GM23338 (cell line): ENCODE results near the gene STAT1. TPM values are rescaled to one million over a fixed set of nuclear protein-coding genes. Genes with fewer than 3 reads are reported as not detected.

ENCODE experiments used
- ATAC-seq: fragments of 200-7000 bp; cut with Tn5 transposase; 3 replicates; pipeline ENCODE4 v1.9.1; 2020
- DNase-seq: peaks from one replicate; pipeline ENCODE4 v3.0.0-alpha.2; 2015; ENCODE audit warnings: low spot score
- H2AFZ ChIP-seq: fragments of 200-600 bp; sonication (generic); 2 replicates; pipeline ENCODE4 v1.8.0; 2016; ENCODE audit warnings: antibody characterized with exemption, mild to moderate bottlenecking, moderate library complexity
- H3F3A ChIP-seq: fragments of 200-600 bp; sonication (generic); replicated peaks from 2 replicates; pipeline ENCODE4 v1.8.0; 2017; ENCODE audit warnings: antibody characterized with exemption, mixed run types, low read depth
- H3K27ac ChIP-seq: fragments of 200-600 bp; sonication (generic); 2 replicates; pipeline ENCODE4 v1.6.1; 2016; ENCODE audit warnings: low read depth
- H3K27me3 ChIP-seq: fragments of 200-600 bp; sonication (generic); 2 replicates; pipeline ENCODE4 v1.8.0; 2016; ENCODE audit warnings: mild to moderate bottlenecking, mixed run types, moderate library complexity; ENCODE audit not compliant: insufficient read depth
- H3K36me3 ChIP-seq: fragments of 200-600 bp; sonication (generic); 2 replicates; pipeline ENCODE4 v1.8.0; 2016; ENCODE audit warnings: mild to moderate bottlenecking; ENCODE audit not compliant: insufficient read depth
- H3K4me1 ChIP-seq: fragments of 200-600 bp; sonication (generic); 2 replicates; pipeline ENCODE4 v1.8.0; 2016; ENCODE audit warnings: mild to moderate bottlenecking, moderate library complexity; ENCODE audit not compliant: insufficient read depth
- H3K4me2 ChIP-seq: fragments of 200-600 bp; sonication (generic); 2 replicates; pipeline ENCODE4 v1.7.1; 2017; ENCODE audit warnings: mixed run types
- H3K4me3 ChIP-seq: fragments of 200-600 bp; sonication (generic); 2 replicates; pipeline ENCODE4 v1.6.1; 2016; ENCODE audit warnings: mixed run types
- H3K79me2 ChIP-seq: fragments of 200-600 bp; sonication (generic); replicated peaks from 2 replicates; pipeline ENCODE4 v1.8.0; 2017; ENCODE audit warnings: mild to moderate bottlenecking; ENCODE audit not compliant: insufficient read depth
- H3K9me2 ChIP-seq: fragments of 200-600 bp; sonication (generic); 2 replicates; pipeline ENCODE4 v1.8.0; 2017; ENCODE audit not compliant: insufficient read depth
- H4K20me1 ChIP-seq: fragments of 200-600 bp; sonication (generic); replicated peaks from 2 replicates; pipeline ENCODE4 v1.8.0; 2017; ENCODE audit warnings: mild to moderate bottlenecking; ENCODE audit not compliant: insufficient read depth
- H3K27ac Mint-ChIP-seq: 2 replicates; pipeline ENCODE4 v1.8.0; 2020; ENCODE audit warnings: inconsistent platforms, mild to moderate bottlenecking, moderate library complexity, mixed read lengths
- H3K27me3 Mint-ChIP-seq: 3 replicates; pipeline ENCODE4 v1.8.0; 2022; ENCODE audit warnings: low read depth, mild to moderate bottlenecking, moderate library complexity, mixed read lengths, inconsistent platforms; ENCODE audit not compliant: insufficient read depth, poor library complexity
- H3K36me3 Mint-ChIP-seq: 3 replicates; pipeline ENCODE4 v1.8.0; 2021; ENCODE audit warnings: low read depth, mild to moderate bottlenecking, inconsistent platforms, moderate library complexity, mixed read lengths
- H3K4me1 Mint-ChIP-seq: 3 replicates; pipeline ENCODE4 v1.8.0; 2020; ENCODE audit warnings: mild to moderate bottlenecking, inconsistent platforms, mixed read lengths
- H3K4me3 Mint-ChIP-seq: 3 replicates; pipeline ENCODE4 v1.8.0; 2021; ENCODE audit warnings: moderate library complexity, mild to moderate bottlenecking, inconsistent platforms, mixed read lengths
- H3K9me3 Mint-ChIP-seq: 3 replicates; pipeline ENCODE4 v1.8.0; 2020; ENCODE audit warnings: moderate library complexity, mild to moderate bottlenecking, inconsistent platforms, mixed read lengths
- EZH2phosphoT487 ChIP-seq: fragments of 200-600 bp; sonication (generic); IDR thresholded peaks from one replicate; pipeline ENCODE4 v1.8.1; 2018; ENCODE audit warnings: antibody characterized with exemption; ENCODE audit not compliant: unreplicated experiment
- NANOG ChIP-seq: IDR thresholded peaks from 2 replicates; pipeline ENCODE4 v1.6.1; 2016; ENCODE audit warnings: antibody characterized with exemption, borderline replicate concordance
- POLR2AphosphoS5 ChIP-seq: IDR thresholded peaks from 2 replicates; pipeline ENCODE4 v1.6.1; 2016; ENCODE audit warnings: antibody characterized with exemption, low read depth
- STAT1 ChIP-seq: IDR thresholded peaks from one replicate; pipeline ENCODE4 v1.6.1; 2016; ENCODE audit warnings: antibody characterized with exemption; ENCODE audit not compliant: unreplicated experiment
- ZNF114 ChIP-seq: fragments of 250-450 bp; sonication (Bioruptor Pico); IDR thresholded peaks from 2 replicates; pipeline ENCODE4 v1.5.0; 2020; ENCODE audit warnings: mild to moderate bottlenecking, moderate library complexity
- polyA plus RNA-seq: library from polyadenylated mRNA; unstranded; fragments of >200 nt; fragmentation: Nextera tagmentation; extraction: Ambion mirVana; gene quantifications from 2 replicates; pipeline ENCODE4 v1.2.1, GENCODE V29; 2016
- total RNA-seq: library from RNA; depleted of rRNA; stranded (reverse); fragments of >200 nt; shearing (Covaris generic); gene quantifications from 2 replicates; pipeline ENCODE4 v1.2.3, GENCODE V29; 2014
- TF ChIP-seq, protein P1 (sequence below): IDR thresholded peaks from one replicate; pipeline ENCODE4 v1.6.1; 2018; ENCODE audit warnings: antibody characterized with exemption; ENCODE audit not compliant: unreplicated experiment
- TF ChIP-seq, protein P2 (sequence below), 2 experiments: fragments of 200-600 bp in 1 of 2; sonication (generic) in 1 of 2; conservative IDR thresholded peaks; 2 replicates each; pipeline versions ENCODE4 v1.5.1 to v1.6.1; 2016 to 2017; ENCODE audit warnings: antibody characterized with exemption in 2 of 2, low read depth in 2 of 2, mild to moderate bottlenecking in 2 of 2, moderate library complexity in 1 of 2
- TF ChIP-seq, protein P3 (sequence below): fragments of 250-450 bp; sonication (Bioruptor Pico); IDR thresholded peaks from 2 replicates; pipeline ENCODE4 v1.5.0; 2020; ENCODE audit warnings: mild to moderate bottlenecking, moderate library complexity

STAT1 gene
- total and polyA plus RNA-seq, 2 experiments from 2014 or later = 15.1 to 47.4 TPM

GRCh38 chr2:190942697-190943096 is 71.3 kb downstream of the STAT1 start:
- H3K4me1 Mint-ChIP-seq = peaks cover 24% of the 10 kb centered on the region; the same call in 2 of the 3 replicates
- H3K27me3 ChIP-seq = no peaks in the 10 kb centered on the region
- H3K27ac ChIP-seq = no peak overlapping the region
- DNase-seq (no peak), ATAC-seq (no peak)
- TF ChIP-seq NANOG (no peak), STAT1 (no peak), POLR2AphosphoS5 (no peak), ZNF114 (CRISPR knock-in tag) (no peak), EZH2phosphoT487 (no peak)
- TF ChIP-seq, protein P1, sequence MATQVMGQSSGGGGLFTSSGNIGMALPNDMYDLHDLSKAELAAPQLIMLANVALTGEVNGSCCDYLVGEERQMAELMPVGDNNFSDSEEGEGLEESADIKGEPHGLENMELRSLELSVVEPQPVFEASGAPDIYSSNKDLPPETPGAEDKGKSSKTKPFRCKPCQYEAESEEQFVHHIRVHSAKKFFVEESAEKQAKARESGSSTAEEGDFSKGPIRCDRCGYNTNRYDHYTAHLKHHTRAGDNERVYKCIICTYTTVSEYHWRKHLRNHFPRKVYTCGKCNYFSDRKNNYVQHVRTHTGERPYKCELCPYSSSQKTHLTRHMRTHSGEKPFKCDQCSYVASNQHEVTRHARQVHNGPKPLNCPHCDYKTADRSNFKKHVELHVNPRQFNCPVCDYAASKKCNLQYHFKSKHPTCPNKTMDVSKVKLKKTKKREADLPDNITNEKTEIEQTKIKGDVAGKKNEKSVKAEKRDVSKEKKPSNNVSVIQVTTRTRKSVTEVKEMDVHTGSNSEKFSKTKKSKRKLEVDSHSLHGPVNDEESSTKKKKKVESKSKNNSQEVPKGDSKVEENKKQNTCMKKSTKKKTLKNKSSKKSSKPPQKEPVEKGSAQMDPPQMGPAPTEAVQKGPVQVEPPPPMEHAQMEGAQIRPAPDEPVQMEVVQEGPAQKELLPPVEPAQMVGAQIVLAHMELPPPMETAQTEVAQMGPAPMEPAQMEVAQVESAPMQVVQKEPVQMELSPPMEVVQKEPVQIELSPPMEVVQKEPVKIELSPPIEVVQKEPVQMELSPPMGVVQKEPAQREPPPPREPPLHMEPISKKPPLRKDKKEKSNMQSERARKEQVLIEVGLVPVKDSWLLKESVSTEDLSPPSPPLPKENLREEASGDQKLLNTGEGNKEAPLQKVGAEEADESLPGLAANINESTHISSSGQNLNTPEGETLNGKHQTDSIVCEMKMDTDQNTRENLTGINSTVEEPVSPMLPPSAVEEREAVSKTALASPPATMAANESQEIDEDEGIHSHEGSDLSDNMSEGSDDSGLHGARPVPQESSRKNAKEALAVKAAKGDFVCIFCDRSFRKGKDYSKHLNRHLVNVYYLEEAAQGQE = no peak
- TF ChIP-seq, protein P2, sequence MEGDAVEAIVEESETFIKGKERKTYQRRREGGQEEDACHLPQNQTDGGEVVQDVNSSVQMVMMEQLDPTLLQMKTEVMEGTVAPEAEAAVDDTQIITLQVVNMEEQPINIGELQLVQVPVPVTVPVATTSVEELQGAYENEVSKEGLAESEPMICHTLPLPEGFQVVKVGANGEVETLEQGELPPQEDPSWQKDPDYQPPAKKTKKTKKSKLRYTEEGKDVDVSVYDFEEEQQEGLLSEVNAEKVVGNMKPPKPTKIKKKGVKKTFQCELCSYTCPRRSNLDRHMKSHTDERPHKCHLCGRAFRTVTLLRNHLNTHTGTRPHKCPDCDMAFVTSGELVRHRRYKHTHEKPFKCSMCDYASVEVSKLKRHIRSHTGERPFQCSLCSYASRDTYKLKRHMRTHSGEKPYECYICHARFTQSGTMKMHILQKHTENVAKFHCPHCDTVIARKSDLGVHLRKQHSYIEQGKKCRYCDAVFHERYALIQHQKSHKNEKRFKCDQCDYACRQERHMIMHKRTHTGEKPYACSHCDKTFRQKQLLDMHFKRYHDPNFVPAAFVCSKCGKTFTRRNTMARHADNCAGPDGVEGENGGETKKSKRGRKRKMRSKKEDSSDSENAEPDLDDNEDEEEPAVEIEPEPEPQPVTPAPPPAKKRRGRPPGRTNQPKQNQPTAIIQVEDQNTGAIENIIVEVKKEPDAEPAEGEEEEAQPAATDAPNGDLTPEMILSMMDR (conservative IDR thresholded peaks at IDR 0.05; ENCODE audit: low read depth in 2 of 2) = no peak
- H3K4me3 ChIP-seq = no peak overlapping the region
- H4K20me1 ChIP-seq = no peaks in the 10 kb centered on the region
- no peaks in the 10 kb centered on the region for H3K79me2 ChIP-seq
- no peaks in the 10 kb centered on the region for H3K27me3 Mint-ChIP-seq
- H3K9me3 Mint-ChIP-seq = no peaks in the 10 kb centered on the region
- H3K4me1 ChIP-seq = peaks cover 23% of the 10 kb centered on the region
- H3K27ac Mint-ChIP-seq = no peak overlapping the region
- H2AFZ ChIP-seq = no peak overlapping the region
- no peaks in the 10 kb centered on the region for H3K9me2 ChIP-seq
- H3K4me2 ChIP-seq = no peak overlapping the region
- no peaks in the 10 kb centered on the region for H3F3A ChIP-seq
- no peak overlapping the region for H3K4me3 Mint-ChIP-seq
- H3K36me3 ChIP-seq = no peaks in the 10 kb centered on the region
- H3K36me3 Mint-ChIP-seq = no peaks in the 10 kb centered on the region

DNA sequence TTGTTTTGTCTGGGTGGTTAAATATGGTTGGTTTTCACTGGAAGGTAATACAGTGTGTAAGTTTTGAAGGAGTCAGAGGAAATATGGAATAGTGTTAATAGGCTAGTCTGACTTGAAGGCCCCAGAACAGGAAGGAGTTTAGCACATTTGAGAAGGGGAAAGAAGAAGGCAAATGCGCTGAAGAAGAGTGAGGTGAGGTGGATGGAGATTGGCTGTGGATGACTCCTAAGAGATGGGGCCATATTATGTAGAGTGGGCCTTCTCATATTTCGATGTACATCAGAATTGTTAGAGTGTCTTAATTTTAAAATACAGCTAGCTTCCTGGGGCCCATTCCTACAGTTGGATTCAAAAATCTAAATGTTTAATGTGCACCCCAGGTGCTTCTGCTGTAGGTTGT is 72.4 kb downstream of the STAT1 start:
- ATAC-seq (no peak), DNase-seq (no peak)
- no peaks in the 10 kb centered on the region for H3K27me3 Mint-ChIP-seq
- no peak overlapping the region for H3K4me2 ChIP-seq
- H3K4me1 Mint-ChIP-seq = peaks cover 27% of the 10 kb centered on the region; the same call in 2 of the 3 replicates
- no peaks in the 10 kb centered on the region for H3K27me3 ChIP-seq
- no peaks in the 10 kb centered on the region for H3K9me3 Mint-ChIP-seq
- H3K9me2 ChIP-seq = no peaks in the 10 kb centered on the region
- no peak overlapping the region for H3K4me3 Mint-ChIP-seq
- no peaks in the 10 kb centered on the region for H3K36me3 ChIP-seq
- H2AFZ ChIP-seq = no peak overlapping the region
- H3K4me3 ChIP-seq = no peak overlapping the region
- H3F3A ChIP-seq = no peaks in the 10 kb centered on the region
- no peak overlapping the region for H3K27ac Mint-ChIP-seq
- no peaks in the 10 kb centered on the region for H4K20me1 ChIP-seq
- H3K27ac ChIP-seq = no peak overlapping the region
- no peaks in the 10 kb centered on the region for H3K36me3 Mint-ChIP-seq
- peaks cover 28% of the 10 kb centered on the region for H3K4me1 ChIP-seq
- no peaks in the 10 kb centered on the region for H3K79me2 ChIP-seq
- TF ChIP-seq ZNF114 (CRISPR knock-in tag) = no peak
- TF ChIP-seq, protein P3, sequence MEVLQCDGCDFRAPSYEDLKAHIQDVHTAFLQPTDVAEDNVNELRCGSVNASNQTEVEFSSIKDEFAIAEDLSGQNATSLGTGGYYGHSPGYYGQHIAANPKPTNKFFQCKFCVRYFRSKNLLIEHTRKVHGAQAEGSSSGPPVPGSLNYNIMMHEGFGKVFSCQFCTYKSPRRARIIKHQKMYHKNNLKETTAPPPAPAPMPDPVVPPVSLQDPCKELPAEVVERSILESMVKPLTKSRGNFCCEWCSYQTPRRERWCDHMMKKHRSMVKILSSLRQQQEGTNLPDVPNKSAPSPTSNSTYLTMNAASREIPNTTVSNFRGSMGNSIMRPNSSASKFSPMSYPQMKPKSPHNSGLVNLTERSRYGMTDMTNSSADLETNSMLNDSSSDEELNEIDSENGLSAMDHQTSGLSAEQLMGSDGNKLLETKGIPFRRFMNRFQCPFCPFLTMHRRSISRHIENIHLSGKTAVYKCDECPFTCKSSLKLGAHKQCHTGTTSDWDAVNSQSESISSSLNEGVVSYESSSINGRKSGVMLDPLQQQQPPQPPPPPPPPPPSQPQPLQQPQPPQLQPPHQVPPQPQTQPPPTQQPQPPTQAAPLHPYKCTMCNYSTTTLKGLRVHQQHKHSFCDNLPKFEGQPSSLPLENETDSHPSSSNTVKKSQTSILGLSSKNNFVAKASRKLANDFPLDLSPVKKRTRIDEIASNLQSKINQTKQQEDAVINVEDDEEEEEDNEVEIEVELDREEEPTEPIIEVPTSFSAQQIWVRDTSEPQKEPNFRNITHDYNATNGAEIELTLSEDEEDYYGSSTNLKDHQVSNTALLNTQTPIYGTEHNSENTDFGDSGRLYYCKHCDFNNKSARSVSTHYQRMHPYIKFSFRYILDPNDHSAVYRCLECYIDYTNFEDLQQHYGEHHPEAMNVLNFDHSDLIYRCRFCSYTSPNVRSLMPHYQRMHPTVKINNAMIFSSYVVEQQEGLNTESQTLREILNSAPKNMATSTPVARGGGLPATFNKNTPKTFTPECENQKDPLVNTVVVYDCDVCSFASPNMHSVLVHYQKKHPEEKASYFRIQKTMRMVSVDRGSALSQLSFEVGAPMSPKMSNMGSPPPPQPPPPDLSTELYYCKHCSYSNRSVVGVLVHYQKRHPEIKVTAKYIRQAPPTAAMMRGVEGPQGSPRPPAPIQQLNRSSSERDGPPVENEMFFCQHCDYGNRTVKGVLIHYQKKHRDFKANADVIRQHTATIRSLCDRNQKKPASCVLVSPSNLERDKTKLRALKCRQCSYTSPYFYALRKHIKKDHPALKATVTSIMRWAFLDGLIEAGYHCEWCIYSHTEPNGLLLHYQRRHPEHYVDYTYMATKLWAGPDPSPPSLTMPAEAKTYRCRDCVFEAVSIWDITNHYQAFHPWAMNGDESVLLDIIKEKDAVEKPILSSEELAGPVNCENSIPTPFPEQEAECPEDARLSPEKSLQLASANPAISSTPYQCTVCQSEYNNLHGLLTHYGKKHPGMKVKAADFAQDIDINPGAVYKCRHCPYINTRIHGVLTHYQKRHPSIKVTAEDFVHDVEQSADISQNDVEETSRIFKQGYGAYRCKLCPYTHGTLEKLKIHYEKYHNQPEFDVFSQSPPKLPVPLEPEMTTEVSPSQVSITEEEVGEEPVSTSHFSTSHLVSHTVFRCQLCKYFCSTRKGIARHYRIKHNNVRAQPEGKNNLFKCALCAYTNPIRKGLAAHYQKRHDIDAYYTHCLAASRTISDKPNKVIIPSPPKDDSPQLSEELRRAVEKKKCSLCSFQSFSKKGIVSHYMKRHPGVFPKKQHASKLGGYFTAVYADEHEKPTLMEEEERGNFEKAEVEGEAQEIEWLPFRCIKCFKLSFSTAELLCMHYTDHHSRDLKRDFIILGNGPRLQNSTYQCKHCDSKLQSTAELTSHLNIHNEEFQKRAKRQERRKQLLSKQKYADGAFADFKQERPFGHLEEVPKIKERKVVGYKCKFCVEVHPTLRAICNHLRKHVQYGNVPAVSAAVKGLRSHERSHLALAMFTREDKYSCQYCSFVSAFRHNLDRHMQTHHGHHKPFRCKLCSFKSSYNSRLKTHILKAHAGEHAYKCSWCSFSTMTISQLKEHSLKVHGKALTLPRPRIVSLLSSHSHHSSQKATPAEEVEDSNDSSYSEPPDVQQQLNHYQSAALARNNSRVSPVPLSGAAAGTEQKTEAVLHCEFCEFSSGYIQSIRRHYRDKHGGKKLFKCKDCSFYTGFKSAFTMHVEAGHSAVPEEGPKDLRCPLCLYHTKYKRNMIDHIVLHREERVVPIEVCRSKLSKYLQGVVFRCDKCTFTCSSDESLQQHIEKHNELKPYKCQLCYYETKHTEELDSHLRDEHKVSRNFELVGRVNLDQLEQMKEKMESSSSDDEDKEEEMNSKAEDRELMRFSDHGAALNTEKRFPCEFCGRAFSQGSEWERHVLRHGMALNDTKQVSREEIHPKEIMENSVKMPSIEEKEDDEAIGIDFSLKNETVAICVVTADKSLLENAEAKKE (CRISPR knock-in tag) = no peak
